NCI-H345 (cell line): Measurements from ENCODE around the gene CEP63.
"Not testable (repeated sequence)": the region's sequence is repeated elsewhere in the genome, so short reads cannot be mapped to it uniquely, and the experiment has no call there.

Experiments
- DNase-seq: peaks from one replicate; lab custom pipeline; 2025; lab: John Stamatoyannopoulos, UW

The CEP63 gene

DNA sequence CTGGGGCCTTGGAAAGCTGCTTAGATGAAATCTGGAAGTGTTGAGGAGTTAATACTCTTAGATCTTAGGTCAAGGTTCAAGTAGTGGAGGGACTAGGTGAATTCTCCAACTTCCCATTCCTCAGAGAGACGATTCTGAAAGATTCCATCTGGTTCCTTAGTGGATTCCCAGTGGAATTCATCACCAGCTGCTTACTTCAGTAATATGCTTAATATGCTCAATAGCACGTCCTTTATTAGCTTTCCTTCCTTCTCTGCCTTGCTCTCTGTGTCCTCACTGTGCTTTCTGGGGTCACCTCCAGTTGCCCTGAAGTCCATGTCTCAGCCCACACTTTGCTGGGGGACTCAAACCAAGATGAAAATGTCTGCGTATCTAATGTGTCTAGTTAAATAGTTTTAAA lies 31.0 kb downstream of the CEP63 start:
- DNase-seq, result no peak

DNA sequence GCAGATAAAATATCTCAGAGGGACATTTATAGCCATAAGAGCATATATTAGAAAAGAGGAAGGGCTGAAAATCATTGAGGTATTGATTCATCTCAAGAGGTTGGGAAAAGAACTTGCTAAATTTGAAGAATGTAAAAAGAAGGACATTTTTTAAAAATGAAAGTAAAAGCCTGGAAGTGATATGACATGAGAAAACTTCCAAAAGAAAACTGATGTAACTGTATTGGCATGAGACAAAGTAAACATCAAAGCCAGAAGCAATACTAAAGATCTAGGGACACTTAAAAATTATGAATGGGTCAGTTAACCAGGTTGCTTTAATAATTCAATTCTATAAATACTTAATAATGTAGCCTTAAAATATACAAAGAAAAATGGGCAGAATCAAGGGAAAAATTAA lies 31.9 kb downstream of the CEP63 start:
- no peak for DNase-seq

DNA sequence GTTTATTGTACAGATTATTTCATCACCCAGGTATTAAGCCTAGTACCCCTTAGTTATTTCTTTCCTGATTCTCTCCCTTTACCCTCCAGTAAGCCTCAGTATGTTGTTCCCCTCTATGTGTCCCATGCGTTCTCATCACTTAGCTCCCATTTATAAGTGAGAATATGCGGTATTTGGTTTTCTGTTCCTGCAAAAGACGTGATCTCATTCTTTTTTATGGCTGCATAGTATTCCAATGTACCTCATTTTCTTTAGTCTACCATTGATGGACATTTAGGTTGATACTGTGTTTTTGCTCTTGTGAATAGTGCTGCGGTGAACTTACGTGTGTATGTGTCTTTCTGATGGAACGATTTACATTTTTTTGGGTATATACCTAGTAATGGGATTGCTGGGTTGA lies 36.7 kb downstream of the CEP63 start:
- DNase-seq, result no peak

DNA sequence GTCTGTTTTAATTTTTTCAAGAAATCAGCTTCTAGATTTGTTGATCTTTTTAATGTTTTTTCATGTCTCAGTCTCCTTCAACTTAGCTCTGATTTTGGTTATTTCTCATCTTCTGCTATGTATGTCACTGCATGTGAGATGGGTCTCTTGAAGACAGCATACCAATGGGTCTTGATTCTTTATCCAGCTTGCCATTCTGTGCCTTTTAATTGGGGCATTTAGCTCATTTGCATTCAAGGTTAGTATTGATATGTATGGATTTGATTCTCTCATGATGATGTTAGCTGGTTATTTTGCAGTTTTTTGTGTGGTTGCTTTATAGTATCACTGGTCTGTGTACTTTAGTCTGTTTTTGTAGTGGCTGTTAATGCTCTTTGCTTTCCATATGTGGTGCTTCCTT lies 39.4 kb downstream of the CEP63 start:
- no peak for DNase-seq

DNA sequence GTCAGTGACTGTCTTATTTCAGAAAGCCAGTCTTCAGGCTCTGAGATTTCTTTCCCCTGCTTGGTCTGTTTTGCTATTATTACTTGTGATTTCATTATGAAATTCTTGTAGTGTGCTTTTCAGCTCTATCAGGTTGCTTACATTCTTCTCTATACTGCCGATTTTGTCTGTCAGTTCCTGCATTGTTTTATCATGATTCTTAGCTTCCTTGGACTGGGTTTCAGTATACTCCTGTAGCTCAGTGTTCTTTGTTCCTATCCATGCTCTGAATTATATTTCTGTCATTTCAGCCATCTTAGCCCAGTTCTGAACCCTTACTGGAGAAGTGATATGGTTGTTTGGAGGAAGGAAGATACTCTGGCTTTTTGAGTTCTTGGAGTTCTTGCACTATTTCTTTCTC lies 40.5 kb downstream of the CEP63 start:
- DNase-seq, result no peak

DNA sequence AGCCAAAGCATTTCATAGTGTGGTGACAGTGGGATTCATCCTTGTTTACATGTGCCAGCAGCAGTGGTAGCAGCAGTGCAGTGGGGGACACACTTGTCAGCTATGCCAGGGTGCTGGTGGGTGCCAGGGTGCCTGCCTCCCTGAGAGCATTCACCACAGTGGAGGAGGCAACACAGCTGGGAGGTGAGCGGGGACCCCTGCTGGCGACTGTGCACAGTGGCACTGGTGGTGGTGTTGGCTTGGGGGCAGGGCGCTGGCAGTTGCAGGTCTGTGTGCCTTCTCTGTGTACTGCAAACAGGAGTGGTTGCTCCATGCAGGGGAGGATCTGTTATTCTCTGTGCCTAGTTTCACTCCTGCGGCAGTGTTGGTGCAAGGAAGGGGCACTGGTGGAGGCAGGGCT lies 41.2 kb downstream of the CEP63 start:
- DNase-seq, result no peak

DNA sequence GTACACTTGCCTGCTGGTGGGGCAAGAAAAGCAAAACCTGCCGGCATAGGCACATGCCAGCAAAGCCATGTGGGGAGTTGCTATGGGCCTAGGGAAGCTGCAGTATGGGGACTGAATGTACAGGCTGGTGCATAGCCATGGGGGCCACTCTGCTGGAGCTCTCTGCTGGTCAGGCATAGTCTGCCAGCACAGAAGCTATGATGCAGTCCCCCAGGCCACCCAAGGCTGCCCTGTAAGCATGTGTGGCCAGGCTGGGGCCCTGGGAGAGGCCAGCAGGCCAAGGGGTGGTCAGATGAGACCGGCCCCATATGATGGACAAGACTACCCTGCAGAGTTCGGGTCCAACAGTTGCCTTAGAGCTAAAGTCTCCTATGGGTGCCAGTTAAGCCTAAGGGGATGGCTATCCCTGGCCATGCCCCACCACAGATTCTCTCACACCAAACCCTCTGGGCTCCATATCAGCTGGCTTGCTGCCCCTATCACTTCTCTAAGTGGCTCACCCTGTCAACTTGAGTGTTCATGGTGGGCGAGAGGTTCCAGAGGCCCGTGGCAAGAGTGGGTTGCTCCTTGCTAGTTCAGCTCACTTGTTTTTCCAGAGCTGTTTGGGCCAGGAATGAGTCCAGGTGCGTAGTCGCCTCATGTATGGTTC lies 41.8 kb downstream of the CEP63 start:
- DNase-seq, result no peak

DNA sequence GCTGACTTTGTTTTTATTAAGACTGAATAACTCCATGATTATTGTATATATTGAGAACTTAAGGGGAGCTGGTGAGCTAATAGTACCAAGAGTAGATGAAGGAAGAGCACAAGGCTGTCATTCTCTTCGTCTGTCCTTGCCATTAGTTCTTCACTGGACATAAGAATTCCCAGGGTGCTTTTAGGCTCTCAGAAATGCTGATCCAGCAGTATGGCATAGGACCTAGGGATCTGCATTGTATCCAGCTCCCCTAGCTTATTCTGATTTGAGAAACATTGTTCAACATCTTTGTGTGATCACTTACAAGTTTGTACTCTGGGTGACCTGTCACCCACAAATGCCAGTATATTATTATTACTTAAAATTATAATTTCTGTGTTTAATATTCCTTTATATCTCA lies 47.6 kb downstream of the CEP63 start:
- DNase-seq, result no peak

DNA sequence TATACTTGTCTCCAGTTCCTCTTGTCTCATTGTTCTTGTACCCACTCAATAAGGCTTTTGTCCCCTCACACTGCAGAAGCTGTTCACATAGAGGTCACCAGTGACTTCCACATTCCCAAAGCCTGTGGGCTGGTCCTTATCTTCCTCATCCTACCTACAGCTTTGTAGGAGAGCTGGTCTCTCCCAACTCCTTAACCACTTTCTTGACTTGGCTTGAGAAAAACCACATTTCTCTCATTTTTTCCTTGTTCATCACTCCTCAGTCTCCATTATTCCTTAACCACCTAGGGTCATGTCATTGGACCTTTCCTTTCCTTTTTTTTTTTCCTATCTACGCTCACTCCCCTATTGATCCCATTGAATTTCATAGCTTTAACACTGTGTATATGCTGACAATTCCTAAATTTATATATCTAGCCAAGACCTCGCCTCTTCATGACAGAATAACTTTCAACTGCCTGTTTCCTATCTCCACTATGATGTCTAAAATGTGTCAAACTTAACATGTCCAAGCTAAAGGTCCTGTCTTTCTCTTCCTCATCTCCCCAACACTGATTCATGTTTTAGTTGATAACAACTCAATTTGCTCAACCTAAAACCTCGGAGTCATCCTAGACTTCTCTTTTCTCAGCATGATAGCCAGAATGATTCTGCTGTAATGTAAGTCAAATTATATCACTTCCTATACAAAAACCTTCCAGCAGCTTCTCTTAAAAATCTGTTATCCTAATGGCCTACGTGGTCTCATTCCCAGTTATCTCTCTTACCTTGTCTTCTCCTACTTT lies 49.5 kb downstream of the CEP63 start:
- no peak for DNase-seq

DNA sequence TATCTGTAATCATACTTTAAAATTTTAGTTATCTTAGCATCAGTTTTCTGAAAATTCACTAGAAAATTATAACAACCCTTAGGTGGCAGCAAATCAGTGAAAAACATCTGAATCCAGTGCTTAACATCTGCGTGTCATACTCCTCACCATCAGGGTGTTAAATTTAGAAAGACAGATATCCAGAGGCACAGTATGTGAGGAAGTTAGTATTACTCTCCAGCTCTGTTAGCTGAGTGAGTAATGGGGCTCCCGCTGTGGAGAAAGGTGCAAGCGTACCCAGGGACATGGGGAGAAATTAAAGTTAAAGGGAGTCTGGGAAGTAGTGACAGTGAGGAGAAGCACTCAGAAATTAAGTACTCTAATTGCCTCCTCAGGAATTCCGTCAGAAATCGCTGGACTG lies 50.9 kb downstream of the CEP63 start:
- DNase-seq, result no peak

DNA sequence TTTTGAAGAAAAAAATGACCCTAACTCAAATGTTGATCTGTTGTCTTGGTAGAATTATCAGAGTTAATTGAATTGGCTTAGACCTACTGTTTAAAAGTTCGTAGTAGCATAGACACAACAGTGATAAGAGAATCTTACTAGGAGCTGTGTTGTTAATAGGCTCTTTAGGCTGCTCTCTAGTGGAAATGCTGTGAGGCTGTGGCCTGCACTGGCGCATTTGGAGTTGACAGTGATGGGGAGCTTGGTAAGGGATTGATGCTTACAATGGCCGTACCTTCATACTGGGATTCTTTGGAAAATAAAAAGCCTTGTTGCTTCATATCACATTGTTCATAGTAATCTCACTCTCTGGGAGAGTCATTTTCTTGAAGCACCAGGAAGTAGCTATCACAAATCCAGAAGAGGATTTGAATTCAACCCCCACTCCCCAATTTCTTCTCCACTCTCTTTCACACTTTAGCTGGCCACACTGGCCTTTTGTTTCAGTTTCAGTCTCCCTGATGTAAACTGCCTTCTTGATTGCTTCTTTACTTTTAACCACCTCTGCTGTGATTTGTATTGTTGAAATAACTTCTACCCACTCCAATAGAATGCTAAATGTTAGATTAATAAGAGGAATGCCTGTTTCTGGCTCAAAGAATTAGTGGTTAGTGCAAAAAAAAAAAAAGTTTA lies 56.6 kb downstream of the CEP63 start:
- no peak for DNase-seq

DNA sequence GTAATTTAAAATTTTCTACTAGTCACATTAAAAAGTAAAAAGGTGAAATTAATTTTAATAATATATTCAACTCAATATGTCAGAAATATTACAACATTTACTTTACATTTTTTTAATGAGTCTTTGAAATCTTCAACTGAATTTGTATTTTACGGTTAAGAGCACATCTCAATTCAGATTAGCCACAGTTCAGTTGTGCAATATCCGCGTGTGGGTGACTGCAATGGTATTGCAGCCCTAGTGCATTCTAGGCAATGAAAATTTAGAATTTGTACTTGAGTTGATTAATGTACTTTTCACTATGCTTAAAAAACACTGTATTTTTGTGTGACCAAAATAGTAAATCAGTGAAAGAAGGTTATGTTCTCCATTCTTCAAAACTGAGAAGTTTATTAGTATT lies 57.3 kb downstream of the CEP63 start:
- DNase-seq, result no peak

DNA sequence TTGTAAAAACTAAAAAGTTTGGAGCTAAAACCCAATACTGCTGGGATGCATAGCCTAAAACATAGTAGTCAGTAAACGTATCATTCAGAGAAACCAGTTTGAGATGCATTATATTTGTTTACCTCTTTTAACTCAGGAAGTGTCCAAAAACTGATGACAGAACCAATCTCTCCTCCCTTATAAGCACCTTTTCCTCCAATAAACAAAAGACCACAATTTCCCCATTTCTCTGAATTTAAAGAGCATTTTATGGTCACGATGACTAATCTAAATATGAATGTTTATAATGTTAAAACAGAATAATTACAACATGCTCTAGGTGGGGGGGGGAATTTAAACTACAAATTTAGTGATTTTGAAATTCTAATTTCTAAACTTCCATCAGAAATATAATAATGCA lies 58.5 kb downstream of the CEP63 start:
- no peak for DNase-seq

DNA sequence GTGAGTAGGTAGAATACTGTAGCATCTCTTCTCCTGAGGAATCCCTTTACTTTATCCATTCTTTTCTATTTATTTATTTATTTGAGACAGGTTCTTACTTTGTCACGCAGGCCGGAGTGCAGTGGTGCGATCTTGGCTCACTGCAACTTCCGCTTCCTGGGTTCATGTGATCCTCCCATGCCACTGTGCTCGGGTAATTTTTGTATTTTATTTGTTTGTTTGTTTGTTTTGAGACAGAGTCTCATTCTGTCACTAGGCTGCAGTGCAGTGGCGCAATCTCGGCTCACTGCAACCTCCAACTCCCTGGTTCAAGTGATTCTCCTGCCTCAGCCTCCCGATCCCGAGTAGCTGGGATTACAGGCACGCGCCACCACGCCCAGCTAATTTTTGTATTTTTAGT lies 58.9 kb downstream of the CEP63 start:
- not testable (repeated sequence) for DNase-seq

DNA sequence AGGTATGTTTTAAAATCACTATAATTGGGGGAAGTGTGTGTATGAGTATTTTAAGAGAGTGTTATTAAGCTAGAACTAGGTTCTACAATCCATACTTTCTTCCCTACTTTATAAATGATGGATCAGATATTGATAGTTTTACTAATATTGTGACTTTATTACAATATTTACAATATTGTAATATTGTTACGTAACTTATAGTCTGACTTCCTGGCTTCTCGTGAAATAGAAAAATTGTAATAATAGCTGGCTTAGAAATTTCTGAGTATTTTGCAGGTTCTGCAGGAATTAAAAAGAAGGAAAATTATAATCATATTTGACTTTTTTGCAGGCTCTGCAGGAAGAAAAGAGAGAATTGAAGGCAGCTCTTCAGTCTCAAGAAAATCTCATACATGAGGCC lies 60.0 kb downstream of the CEP63 start:
- no peak for DNase-seq

DNA sequence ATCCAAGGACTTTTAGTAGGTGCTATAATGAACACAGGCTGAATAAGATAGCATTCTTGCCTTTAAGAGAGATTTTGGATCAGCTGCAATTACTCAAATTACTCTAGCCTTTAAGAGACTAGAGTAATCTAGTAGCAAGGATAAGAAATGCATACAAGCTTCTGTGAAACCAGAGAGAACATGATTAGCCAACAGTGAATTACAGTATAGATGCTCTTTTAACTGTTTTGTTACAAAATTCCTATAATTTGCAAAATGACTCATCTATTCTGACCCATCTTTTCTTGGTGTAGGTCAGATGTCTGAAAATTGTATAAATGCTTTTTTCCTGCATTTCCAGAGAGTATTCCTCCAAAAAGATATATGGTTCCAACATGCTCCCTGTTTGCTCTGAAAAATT lies 66.9 kb downstream of the CEP63 start:
- DNase-seq, result no peak

DNA sequence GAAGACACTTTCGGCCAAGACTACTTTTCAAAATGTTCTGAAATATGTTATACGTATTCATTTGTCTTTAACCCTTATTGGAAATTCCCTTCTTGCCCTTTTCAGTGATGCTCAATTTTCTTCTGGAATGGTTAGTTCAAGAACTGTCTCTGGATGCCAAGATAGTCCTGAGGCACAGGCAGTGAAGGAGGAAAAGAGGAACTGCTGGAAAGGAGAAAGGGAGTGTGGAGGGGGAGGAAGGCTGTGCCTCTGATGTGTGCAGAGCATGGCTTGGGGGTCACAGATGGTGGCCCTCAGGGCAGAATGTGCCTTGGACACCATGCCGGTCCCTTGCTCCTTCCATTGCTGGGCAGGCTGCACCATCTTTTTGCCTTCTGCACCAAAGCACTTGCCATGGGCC lies 73.7 kb downstream of the CEP63 start:
- no peak for DNase-seq

DNA sequence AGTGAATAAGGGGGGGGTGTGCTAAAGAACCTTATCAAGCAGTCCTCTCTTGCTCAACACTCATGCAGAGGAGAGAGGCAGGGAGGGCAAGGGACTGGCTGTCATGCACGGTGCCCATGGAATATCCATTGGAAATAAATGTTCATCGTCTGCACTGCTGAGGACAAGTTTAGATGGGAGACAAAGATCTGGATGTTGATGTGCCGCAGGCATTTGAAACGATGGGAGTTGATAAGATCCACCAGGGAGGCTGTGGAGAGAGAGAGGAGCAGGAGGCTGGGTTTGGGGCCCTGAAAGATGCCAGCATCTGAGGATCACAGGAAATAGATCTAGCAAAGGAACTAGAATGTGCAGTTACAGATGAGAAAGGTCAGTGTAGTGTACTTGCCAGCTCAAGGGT lies 76.2 kb downstream of the CEP63 start:
- no peak for DNase-seq

DNA sequence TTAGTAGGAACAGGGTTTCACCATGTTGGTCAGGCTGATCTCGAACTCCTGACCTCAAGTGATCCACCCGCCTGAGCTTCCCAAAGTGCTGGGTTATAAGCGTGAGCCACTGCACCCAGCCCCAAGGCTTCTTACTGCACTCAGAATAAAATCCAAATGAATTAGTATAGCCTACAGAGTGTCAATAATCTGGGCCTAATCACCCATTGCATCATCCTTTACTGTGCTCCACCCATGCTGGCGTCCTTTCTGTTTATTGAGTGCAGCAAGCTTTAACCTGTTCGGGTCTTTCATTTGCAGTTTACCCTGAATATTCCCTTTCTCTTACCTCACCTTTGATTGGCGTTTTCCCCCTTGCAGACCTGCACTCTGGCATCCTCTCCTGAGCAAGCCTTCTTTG lies 77.7 kb downstream of the CEP63 start:
- DNase-seq, result no peak

DNA sequence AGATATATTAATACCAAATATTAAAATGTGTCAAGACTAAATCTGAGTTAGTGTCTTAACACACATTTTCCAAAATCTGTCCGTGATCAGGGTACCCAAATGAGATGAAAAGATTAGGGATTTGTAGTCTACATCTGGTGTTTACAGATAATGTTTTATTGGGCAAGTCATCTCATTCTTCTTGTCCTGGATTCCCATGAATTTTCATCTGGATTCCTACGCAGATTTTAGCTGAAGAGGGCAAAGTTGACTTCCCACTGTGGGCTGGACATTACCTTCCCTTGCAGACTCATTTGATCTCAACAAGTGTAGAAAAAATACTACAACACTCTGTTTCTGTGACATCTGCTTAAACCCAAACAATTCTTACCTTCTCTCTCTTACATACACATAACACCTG lies 79.1 kb downstream of the CEP63 start:
- no peak for DNase-seq

DNA sequence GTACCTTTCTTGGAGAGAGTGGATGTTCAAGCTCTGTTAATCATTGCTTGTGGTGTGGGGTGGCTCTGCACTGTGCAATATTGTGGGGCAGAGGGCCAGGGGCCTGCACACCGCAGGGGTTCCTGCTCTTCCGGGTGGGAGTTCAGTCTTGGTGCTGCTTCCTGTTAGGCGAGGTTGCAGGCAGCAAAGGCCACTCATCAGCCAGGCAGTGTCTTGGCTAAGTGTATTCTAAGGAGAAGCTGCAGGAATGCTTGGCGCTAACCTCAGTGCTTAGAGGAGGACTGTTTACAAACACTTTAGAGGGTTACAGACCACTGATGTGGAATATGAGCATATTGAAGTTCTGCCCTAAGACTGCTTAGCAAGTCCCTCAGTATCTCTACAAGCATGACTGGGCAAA lies 81.7 kb downstream of the CEP63 start:
- no peak for DNase-seq

DNA sequence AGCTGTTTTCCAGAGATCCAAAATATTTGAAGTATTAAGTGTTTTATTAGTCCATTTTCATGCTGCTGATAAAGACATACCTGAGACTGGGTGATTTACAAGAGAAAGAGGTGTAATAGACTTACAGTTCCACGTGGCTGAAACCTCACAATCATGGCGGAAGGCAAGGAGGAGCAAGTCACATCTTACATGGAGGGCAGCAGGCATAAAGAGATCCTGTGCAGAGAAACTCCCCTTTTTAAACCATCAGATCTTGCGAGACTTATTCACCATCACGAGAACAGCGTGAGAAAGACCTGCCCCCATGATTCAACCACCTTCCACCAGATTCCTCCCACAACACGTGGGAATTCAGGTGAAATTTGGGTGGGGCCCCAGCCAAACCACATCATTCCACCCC lies 82.9 kb downstream of the CEP63 start:
- no peak for DNase-seq

DNA sequence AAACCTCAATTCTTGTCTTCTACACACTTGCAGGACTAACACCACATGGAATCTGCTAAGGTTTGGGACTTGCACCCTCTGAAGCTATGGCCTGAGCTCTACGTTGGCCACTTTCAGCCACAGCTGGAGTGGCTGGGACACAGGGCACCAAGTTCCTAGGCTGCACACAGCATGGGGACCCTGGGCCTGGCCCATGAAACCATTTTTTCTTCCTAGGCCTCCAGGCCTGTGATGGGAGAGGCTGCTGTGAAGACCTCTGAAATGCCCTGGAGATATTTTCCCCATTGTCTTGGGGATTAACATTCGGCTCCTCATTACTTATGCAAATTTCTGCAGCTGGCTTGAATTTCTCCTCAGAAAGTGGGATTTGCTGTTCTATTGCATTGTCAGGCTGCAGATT lies 84.0 kb downstream of the CEP63 start:
- not testable (repeated sequence) for DNase-seq

DNA sequence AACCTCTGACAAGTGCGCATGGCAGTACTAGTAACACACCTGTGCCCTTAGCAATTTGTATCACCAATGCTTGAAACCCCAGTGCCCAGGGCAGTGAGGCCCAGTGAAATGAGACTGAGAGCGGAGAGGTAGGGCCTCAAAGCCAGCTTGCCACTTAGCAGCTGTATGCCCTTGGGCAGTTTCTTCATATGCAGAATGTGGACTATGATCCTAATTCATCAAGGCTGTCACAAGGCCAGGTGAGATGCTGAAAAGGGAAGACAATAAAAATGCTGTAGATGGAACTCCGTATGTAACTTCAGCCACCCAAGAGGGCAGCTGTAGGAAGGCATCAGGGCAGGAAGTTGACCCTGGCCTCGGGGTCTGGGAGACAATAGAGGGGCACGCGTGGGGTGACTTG lies 90.6 kb downstream of the CEP63 start:
- DNase-seq, result no peak
